ENCODE measurements around the gene ERVK3-1.
"Not testable (repeated sequence)": the region's sequence is repeated elsewhere in the genome, so short reads cannot be mapped to it uniquely, and the experiment has no call there.

ERVK3-1 gene

DNA sequence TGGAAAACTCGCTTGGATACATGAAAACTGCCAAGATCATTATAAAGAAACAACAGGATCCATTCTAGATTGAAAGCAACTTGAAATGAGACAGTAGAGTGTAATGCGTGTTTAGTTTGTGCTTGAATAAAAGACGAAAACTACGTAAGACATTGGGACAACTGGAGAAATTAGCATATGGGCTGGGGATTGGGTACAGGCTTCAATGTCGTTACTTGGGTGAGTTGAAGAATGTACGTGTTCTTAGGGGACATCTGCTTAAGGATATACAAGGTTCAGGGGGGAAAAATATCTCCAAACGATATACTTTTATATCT, 471 bp upstream of the ERVK3-1 start:
- DNase-seq (ENCODE audit: low read depth) = no peak

DNA sequence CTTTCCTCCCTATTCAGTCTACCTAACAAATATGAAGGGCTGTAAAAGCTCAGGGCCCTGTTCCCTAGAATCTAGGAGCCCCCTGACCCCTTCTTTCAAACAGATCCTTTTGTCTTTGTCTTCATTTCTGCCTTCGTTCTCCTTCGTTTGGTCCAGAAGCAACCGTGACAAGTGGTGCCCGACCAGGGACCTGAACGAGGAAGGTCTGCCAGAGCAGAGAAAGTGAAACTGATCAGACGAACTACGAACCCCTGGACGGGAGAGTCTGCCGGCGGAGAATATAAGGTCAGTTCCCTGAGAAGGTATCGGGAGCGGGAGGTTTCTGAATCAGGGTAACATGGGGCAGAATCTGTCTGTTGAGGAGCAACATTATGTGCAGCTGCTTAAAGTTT, 751 bp downstream of the ERVK3-1 start:
- DNase-seq (ENCODE audit: low read depth) = no peak

DNA sequence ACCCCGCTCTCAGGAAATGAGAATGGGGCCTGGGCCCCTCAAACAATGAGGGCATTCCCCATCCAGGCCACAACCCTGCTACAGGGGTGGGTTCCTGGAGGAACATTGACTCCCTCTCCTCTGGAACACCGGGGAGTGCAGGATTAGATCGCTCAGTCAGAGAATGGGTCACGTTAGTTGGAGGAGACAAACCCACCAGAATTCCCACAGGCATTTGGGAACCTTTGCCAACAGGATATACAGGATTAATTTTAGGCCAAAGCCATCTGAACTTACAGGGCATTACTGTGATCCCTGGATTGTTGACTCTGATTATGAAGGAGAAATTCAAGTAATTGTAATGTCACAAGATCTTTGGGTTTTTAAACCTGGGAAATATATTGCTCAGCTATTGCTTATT, 2.6 kb downstream of the ERVK3-1 start:
- no peak for DNase-seq (ENCODE audit: low read depth)

DNA sequence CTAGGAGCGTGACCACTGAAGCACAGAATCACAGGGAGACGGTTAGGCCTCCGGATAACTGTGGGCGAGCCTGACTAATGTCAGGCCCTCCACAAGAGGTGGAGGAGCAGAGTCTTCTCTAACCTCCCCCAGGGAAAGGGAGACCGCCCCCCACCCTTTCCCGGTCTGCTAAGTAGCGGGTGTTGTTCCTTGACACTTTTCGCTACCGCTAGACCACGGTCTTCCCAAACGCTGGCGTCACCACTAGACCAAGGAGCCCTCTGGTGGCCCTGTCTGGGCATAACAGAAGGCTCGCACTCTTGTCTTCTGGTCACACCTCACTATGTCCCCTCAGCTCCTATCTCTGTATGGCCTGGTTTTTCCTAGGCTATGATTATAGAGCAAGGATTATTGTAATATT, 5.5 kb downstream of the ERVK3-1 start:
- not testable (repeated sequence) for DNase-seq (ENCODE audit: low read depth)

DNA sequence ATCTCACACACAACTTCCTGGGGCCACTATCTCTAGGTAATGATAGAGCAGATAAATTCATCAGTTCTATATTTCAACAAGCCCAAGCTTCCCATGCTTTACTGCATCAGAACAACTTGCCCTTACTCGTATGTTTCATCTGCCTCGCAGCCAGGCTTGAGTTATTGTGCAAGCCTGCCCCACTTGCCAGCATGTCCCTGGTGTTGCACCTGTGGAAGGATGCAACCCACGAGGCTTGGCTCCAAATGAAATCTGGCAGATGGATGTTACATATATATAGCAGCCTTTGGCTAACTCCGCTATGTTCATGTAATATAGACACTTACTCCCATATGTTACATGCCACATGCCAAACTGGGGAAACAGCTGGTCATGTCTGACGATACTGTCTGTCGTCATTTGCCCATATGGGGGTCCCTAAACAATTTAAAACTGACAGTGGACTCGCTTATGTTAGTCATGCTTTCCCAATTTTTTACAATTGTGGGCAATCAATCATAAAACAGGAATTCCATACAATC, 6.2 kb downstream of the ERVK3-1 start:
- DNase-seq (ENCODE audit: low read depth) = no peak

DNA sequence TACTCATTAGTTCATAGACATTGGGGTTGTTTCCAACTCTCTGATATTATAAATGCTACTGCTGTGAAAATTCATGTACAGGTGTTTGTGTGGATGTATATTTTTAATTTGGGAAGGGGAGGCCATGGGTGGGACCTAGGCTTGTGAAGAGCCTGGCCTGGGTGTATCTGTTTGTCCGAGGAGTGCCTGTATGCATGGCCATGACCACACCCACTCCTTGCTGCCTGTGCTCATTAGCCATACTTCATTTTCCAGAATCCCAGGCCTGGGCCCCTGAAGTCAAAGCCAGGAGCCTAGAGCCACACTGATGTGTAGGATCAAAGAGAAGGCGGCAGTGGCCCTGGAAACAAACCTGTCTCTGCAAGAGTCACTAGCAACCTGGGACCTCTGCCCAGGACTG, 10.4 kb downstream of the ERVK3-1 start:
- DNase-seq (ENCODE audit: low read depth) = no peak

DNA sequence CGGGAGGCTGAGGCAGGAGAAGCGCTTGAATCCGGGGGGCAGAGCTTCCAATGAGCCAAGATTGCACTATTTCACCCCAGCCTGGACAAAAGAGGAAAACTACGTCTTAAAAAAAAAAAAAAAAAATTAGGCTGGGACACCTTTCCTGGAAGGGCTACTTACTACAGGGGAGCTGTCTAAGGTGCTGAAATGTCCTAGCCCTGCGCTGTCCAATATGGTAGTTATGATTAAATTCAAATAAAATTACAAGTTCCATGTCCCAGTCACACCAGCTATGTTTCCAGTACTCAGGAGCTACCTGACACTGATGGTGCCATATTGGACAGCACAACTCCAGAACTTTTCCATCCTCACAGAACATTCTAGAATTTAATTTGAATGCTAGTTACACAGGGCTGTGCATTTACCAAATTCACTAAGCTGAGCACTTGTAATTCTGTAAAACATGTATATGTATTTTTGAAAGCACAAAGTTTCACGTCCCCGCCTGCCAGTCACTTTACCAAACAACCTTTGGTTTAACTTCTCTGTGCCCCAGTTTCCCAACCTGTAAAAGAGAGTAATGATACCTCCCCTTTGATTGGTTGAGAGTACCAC, 12.4 kb downstream of the ERVK3-1 start:
- DNase-seq (ENCODE audit: low read depth) = peak; percentile 52

DNA sequence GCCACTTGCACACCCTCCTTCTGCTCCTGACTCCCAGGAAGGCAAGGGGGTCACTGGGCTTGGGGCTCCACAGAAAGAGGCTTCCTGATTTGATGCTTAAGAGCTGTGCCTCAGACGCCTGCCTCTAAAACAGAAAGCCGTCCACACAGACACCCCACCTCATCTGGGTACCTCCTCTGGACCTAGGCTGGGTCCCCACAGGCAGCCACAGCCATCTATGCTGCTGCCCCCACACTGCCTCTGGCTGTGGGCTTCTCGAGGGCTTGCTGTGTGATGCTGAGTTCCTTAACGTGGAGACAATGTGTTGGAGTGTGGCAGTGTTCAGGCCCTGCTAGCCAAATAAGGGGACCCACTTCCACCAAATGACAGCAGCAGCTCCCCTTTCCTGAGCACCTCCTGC, 13.1 kb downstream of the ERVK3-1 start:
- no peak for DNase-seq (ENCODE audit: low read depth)

DNA sequence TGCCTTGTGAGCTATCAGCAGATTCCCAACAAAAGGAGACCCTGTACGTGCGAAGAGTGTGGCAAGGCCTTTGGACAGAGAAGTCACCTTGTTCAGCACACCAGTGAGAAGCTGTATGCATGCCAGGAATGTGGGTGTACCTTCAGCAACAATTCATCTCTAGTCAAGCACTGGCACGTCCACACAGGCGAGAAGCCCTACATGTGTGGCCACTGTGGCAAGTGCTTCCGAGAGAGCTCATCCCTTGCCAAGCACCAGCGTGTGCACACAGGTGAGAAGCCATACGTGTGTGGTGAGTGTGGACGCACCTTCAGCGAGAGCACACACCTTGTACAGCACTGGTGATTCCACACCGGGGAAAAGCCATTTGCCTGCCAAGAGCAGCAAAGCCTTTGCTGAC, 14.1 kb downstream of the ERVK3-1 start:
- no peak for DNase-seq (ENCODE audit: low read depth)

DNA sequence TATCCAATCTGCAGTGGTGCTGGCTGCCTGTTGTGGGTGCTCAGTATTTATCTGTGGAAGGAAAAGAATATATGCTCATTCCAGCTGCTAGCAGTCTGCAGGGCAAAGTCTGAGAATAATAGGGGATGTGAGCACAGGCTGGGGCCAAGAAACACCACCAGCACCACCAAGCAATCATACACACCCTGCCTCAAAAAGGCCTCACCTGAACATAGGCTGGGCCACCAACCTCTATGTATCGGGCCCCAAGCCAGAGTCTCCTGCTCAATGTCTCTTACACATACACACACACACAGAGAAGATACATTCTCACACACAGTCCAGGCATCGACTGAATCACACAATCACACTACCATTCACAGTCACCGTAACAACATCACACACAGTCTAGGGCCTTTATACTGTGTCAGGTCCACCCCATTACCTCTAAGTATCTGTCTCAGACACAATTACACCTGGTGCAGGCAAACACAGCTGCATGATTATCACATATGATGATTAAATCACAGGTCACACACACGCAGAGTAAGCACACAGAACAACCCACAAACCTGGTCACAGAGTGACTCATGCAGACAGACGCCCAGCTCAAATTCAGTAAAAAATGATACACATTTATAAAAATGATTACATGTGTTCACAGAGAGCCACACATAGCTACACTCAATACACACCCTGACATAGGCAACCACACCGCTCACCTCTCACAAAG, 20.3 kb downstream of the ERVK3-1 start:
- peak; percentile 16 for DNase-seq (ENCODE audit: low read depth)

DNA sequence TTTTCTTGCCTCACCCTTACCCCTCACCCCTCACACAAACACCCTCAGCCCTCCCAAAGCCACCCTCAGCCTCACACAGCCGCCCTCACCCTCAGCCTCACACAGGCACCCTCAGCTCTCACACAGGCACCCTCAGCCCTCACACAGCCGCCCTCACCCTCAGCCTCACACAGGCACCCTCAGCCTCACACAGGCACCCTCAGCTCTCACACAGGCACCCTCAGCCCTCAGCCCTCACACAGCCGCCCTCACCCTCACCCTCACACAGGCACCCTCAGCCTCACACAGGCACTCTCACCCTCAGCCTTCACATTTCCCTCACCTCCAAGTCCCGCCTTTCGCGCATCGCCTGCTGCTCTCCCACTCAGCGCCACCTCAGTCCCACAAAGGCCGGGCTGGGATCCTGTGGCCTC, 21.3 kb downstream of the ERVK3-1 start:
- DNase-seq (ENCODE audit: low read depth) = no peak

DNA sequence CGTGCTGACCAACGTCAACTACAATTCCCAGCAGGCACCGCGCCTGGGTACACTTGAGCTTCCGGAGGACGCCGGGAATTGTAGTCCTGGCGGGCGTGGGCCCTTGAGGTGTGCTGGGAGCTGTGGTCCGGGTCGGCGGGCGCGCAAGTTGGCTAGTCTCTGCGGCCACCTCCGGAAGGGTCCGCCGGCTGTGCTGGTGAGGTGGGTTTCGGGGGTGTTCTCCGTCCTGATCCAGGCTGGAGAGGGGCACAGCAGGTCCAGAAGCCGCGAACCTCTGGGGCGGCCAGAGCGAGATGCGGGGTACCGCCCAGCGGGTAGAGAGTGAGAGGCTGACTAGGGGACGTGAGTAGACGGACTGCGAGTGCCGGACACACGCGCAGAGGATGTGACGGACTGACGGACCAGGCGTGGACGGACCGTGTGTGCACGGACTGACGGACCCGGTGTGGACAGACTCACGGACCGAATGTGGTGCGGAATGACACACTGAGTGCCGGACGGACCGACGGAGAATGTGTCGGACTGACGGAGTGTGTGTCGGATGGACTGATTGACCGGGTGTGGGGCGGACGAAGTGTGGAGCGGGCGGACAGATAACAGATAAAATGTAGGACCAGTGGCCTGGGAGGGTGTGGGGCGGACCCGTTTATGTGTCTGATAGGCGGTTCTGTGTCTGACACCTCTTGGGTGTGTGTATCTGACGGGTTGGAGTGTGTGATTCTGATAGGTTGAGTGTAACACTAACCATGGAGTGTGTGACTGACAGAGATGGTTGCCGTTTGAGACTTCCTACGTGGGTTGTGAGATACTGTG, 21.9 kb downstream of the ERVK3-1 start, which contains the start of gene ZSCAN22:
TSS of gene ZSCAN22 (plus strand) at position 81 of the 813 bp plus-strand sequence. CDS start 7,809 bp downstream, outside the sequence.
- peak; percentile 95 for DNase-seq (ENCODE audit: low read depth)

DNA sequence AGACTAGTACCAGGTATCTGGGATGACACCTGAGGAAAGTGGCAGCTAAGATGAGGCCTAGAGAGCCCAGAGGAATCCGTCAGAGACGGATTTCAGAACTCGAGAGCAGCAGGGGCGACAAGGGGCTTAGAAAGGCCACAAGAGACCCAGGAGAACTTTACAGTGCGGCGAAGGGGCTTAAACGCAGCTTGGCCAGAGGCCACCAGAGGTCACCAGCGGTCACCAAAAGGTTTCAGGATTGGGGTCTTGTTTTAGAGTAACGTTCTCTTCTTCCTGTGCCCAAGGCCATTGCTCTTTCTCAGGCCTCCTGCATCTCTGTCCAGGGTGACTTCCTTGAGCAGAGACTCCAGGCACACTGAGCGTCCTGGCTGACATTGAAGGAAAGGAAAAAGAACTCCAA, 23.8 kb downstream of the ERVK3-1 start:
- no peak for DNase-seq (ENCODE audit: low read depth)

DNA sequence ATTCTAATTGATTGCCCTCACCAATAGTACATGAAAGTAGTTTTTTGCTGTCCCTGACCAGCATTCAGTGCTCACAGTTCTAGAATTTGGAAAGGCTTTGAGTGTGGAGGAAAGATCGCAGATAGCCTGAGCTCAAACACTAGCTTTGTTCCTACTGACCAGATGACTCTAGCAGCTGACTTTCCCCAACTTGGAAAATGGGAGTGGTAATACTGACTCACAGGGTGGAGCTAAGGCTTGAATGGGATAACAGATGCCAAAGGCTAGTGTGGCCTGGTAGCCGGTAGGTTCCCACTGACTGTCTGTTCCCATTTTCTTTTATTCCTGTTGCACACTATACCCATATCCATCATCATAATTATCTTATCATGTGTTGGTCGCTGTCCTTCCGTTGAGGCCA, 25.3 kb downstream of the ERVK3-1 start:
- peak; percentile 64 for DNase-seq (ENCODE audit: low read depth)

DNA sequence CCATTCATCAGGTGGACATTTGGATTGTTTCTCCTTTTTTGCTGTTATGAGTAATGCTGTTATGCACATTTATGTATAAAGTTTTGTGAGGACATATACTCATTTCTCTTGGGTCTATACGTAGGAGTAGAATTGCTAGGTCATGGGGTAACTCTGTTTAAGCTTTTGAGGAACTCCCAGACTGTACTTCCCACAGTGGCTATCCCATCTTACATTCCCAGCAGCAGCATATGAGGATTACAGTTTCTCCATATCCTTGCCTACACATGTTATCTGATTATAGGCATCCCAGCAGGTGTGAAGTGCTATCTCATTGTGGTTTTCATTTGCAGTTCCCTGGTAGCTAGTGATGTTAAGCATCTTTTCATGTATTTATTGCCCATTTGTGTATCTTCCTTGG, 27.5 kb downstream of the ERVK3-1 start:
- DNase-seq (ENCODE audit: low read depth) = no peak

DNA sequence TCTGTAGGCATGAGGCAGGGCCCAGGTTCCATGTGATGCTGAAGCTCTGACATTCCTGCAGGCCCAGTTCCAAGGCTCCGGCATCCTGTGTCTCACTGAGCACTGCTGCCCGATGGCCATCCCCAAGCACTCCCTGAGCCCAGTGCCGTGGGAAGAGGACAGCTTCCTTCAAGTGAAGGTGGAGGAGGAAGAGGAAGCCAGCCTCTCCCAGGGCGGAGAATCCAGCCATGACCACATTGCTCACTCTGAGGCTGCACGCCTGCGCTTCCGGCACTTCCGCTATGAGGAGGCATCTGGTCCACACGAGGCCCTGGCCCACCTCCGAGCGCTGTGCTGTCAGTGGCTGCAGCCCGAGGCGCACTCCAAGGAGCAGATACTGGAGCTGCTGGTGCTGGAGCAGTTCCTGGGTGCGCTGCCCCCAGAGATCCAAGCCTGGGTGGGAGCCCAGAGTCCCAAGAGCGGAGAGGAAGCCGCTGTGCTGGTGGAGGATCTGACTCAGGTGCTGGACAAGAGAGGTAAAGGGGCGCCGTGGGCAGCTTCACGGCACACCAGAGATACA, 29.6 kb downstream of the ERVK3-1 start:
- no peak for DNase-seq (ENCODE audit: low read depth)

DNA sequence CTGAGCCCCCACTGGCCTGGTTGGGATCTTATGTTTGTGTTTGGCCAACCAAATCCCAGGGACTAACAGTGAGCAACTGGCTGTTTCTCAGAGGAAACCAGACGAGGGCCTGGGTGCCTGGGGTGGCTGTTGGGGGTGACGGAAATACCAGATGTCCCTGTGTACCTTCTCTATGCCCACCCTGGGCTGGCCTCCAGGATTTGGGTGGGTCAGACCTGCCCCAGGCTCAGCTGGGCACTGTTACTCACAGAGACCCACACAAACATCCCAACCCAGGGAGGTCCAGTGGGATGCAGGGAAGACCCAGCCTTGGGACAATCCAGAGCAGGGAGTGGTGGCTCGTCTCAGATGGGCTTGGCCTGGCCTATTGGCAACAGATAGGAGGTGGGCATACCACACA, 30.5 kb downstream of the ERVK3-1 start:
- DNase-seq (ENCODE audit: low read depth) = no peak

DNA sequence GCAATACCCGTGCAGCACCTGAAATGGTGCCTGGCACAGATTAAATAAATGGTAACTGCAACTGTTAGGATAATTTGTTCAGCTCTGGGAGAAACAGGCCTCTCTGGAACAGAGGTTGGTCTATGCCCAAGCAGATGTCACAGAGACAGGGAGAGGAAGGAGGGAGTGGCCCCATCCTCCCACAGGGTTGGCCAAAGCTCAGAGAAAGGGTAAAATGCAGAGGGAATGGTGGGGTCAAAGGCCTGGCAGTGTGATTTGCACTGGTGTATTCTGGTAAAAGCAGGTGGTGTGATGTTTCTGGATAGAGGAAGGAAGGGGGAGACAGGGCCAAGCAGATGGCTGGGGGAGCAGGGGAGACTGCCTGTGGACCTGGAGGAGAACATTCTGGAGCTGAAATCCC, 31.0 kb downstream of the ERVK3-1 start:
- no peak for DNase-seq (ENCODE audit: low read depth)

DNA sequence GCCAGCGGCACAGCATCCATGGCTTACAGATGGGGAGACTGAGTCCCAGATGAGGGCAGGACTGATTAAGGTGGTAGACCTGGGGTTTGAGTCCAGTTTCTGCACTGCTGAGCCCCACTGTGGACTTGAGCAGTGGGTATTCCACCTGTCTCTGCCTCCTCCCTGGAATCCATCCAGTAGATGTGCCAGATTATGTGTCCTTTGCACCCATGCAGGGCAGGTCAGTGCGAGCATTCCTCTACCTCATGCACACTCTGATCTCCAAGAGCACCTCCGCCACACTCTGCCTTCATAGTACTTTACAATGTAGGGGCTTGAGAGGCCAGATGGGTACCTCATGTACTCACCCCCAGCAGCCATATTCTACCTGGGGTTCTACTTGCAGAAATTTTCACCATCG, 31.6 kb downstream of the ERVK3-1 start:
- DNase-seq (ENCODE audit: low read depth) = no peak

DNA sequence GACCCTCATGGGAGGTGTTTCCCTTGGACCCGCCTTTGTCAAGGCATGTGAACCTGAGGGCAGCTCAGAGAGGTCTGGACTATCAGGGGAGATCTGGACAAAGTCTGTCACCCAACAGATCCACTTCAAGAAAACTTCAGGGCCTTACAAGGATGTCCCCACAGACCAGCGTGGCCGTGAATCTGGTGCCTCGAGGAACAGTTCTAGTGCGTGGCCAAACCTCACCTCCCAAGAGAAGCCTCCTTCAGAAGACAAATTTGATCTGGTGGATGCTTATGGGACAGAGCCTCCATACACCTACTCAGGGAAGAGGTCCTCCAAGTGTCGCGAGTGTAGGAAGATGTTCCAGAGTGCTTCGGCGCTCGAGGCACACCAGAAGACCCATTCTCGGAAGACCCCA, 33.2 kb downstream of the ERVK3-1 start:
- DNase-seq (ENCODE audit: low read depth) = no peak

DNA sequence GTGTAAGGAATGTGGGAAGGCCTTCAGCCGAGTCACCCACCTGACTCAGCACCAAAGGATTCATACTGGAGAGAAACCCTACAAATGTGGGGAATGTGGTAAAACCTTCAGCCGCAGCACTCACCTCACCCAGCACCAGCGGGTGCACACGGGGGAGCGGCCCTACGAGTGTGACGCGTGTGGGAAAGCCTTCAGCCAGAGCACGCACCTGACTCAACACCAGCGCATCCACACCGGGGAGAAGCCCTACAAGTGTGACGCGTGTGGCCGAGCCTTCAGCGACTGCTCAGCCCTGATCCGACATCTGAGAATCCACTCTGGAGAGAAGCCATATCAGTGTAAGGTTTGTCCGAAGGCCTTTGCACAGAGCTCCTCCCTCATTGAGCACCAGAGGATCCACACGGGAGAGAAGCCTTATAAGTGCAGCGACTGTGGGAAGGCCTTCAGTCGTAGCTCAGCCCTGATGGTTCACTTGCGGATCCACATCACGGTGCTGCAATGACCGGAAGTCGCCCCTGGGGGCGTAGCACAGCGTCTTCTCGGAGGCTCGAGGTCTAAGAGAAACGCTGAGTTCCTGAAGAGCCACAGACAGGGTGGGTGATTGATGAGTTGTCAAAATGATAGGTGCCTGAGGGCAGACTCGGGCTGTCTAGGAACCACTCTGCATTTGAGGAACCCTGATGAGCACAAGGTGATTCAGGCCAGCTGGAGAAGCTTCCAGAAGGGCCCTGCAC, 33.8 kb downstream of the ERVK3-1 start:
- no peak for DNase-seq (ENCODE audit: low read depth)

DNA sequence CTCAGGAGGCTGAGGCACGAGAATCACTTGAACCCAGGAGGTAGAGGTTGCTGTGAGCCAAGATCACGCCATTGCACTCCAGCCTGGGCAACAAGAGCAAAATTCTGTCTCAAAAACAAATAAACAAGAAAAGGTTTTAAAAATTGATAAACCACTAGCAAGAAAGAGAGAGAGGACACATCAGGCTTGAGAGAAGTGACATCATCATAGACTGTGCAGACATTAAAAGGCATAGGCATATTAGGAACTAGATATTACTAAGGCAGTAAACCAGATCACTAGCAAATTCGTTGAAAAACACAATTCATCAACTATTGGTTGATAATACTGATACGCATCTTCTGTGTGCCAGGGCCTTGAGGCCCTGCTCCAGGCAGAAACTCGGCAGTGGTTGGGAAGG, 40.4 kb downstream of the ERVK3-1 start:
- no peak for DNase-seq (ENCODE audit: low read depth)

All from amniotic epithelial cell (primary cell).